T-helper 17 cell (primary cell): Measurements from ENCODE around the gene MAP1S. TPM values are rescaled to one million over a fixed set of nuclear protein-coding genes. Genes with fewer than 3 reads are reported as not detected.
A peak's percentile ranks its signal among the peaks of the same experiment; 100 is the strongest.

Source experiments
- ATAC-seq: fragments of 150-1000 bp; cut with Tn5 transposase; 2 replicates; pipeline ENCODE4 v1.10.0; 2021; ENCODE audit warnings: mild to moderate bottlenecking, moderate library complexity
- DNase-seq, 3 donors: peaks; one replicate each; pipeline versions ENCODE4 v3.0.0 to v3.0.0-alpha.2; 2020 to 2021
- H3K9me3 ChIP-seq: one replicate; pipeline ENCODE4 v1.7.0; 2013; ENCODE audit warnings: low read length, mild to moderate bottlenecking; ENCODE audit not compliant: control insufficient read depth, poor library complexity, severe bottlenecking
- H3K27ac Mint-ChIP-seq: one replicate; pipeline ENCODE4 v1.8.0; 2022; ENCODE audit warnings: mild to moderate bottlenecking, moderate library complexity, mixed read lengths
- H3K27me3 Mint-ChIP-seq: one replicate; pipeline ENCODE4 v1.8.0; 2022; ENCODE audit warnings: mixed read lengths
- H3K36me3 Mint-ChIP-seq: one replicate; pipeline ENCODE4 v1.8.0; 2022; ENCODE audit warnings: low read depth, mixed read lengths
- H3K4me1 Mint-ChIP-seq: one replicate; pipeline ENCODE4 v1.8.0; 2022; ENCODE audit warnings: mild to moderate bottlenecking, mixed read lengths
- H3K4me3 Mint-ChIP-seq: one replicate; pipeline ENCODE4 v1.8.0; 2022; ENCODE audit warnings: mild to moderate bottlenecking, moderate library complexity, mixed read lengths
- total RNA-seq, 4 donors: library from RNA in 2 of 4; stranded (reverse) in 2 of 4; gene quantifications; one replicate each; pipeline ENCODE4 v1.2.3 and lab custom pipeline; 2022 to 2026

The MAP1S gene
- total RNA-seq, 2 donors from 2014 or later, result 34.6 to 36.0 TPM

DNA sequence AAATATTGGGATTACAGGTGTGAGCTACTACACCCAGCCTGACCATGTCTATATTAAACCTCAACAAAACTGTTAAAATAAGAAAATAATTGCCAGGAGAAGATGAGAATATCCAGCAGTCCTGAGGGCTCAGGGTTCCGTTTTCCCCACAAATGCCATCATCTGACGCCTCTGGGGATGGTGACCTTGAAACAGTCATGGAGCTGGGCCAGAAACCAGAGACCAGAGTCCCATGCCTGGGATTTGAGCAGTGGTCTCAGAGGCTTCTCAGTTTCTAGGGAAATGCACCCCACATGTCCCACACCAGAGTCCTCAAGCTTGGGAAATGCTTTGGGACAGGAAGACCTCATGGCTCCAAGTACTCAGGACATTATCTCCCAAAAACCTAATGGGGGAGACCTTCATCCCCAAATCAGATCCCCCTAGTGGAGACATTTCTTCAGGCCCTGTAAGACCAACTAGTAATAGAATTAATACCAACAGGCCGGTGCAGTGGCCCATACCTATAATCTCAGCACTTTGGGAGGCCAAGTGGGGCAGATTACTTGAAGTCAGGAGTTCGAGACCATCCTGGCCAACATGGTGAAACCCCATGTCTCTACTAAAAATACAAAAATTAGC lies 2.9 kb upstream of the MAP1S start:
- no peaks in the 10 kb centered on the region for H3K9me3 ChIP-seq
- no peak for ATAC-seq
- Mint-ChIP-seq H3K27ac (no peak overlapping the region), H3K27me3 (no peaks in the 10 kb centered on the region), H3K36me3 (peaks cover under 1% of the 10 kb centered on the region), H3K4me1 (peaks cover 27% of the 10 kb centered on the region), H3K4me3 (no peak overlapping the region)
- DNase-seq, result no peak

DNA sequence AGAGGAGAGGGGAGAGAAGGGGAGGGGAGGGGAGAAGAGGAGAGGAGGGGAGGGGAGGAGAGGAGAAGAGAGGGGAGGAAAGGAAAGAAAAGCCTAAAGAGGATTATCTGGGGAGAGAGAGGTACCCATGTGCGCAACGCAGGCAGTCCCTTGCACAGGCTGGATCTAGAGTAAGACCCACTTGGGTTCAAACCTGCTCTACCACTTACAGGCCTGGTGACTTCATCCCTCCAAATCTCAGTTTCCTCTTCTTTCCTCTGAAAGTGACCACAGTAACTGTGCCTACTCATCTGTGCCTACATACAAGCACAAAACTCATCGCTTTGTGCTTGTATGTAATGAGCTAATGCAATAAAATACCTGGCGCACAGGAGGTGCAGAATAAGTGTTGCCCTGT lies 732 bp upstream of the MAP1S start:
- ATAC-seq, result no peak
- peaks cover 34% of the 10 kb centered on the region for H3K4me1 Mint-ChIP-seq
- no peak for DNase-seq
- no peaks in the 10 kb centered on the region for H3K9me3 ChIP-seq
- H3K36me3 Mint-ChIP-seq, result peaks cover 2% of the 10 kb centered on the region
- peak overlapping the region; percentile 91 for H3K4me3 Mint-ChIP-seq
- H3K27me3 Mint-ChIP-seq, result no peaks in the 10 kb centered on the region
- peak overlapping the region; percentile 93 for H3K27ac Mint-ChIP-seq

DNA sequence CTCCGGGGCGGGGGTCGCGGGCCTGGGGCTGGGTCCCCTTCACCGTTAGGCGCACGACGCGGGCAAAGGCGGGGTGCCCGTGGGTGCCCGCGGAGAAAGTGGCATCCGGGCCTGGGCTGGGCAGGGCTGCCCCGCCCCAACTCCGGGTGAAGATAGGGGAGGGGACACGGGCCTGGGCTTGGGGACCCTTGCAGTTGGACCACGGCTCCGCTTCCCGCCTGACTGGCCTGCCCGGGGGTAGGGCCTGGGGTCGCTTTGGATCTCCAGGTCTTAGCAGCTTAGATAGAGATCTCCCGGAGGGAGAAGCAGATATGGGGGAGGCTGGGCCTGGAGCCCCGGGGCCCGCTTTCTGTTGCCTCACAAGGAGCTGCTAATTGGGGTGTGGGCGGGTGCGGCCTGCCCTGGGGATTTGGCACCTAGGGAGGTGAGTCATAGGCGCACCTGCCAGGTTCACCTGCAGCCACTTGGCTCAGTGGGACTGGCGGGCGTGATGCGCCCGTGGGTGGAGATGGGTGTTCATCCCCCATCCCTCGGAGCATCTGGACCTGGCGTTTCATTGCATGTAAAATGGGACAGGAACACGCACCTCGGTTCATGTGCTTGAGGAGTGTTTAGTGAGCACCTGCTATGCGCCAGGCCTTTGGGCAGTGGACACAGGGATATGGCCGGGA lies 585 bp downstream of the MAP1S start:
- no peaks in the 10 kb centered on the region for H3K9me3 ChIP-seq
- H3K27ac Mint-ChIP-seq, result peak overlapping the region; percentile 93
- DNase-seq (peak in 1 of 3 donors; percentile 18), ATAC-seq (peak; percentile 60)
- H3K27me3 Mint-ChIP-seq, result no peaks in the 10 kb centered on the region
- H3K4me3 Mint-ChIP-seq, result peak overlapping the region; percentile 95
- peaks cover 34% of the 10 kb centered on the region for H3K4me1 Mint-ChIP-seq
- peaks cover 2% of the 10 kb centered on the region for H3K36me3 Mint-ChIP-seq

DNA sequence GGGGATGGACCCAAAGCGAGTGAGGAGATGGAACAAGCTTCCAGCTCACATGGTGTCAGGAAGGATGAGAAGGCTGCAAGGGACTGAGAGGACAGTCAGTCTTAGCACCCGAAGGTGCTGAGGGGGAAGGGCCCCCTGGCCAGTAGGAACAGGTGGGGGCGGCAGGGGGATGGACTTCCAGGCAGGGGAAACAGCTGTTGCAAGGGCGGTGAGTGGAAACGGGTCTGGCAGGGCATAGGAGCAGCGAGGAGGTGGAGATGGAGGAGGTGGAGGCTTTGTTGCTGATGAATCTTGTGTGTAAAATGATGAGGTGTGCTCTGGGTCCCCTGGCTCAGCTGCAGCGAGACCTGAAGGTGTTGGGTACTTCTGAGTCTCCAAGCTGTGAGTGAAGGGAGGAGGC lies 1.2 kb downstream of the MAP1S start:
- Mint-ChIP-seq H3K27me3 (no peaks in the 10 kb centered on the region), H3K4me1 (peaks cover 35% of the 10 kb centered on the region), H3K27ac (peak overlapping the region; percentile 93), H3K4me3 (peak overlapping the region; percentile 95), H3K36me3 (peaks cover 2% of the 10 kb centered on the region)
- DNase-seq (no peak), ATAC-seq (no peak)
- no peaks in the 10 kb centered on the region for H3K9me3 ChIP-seq

DNA sequence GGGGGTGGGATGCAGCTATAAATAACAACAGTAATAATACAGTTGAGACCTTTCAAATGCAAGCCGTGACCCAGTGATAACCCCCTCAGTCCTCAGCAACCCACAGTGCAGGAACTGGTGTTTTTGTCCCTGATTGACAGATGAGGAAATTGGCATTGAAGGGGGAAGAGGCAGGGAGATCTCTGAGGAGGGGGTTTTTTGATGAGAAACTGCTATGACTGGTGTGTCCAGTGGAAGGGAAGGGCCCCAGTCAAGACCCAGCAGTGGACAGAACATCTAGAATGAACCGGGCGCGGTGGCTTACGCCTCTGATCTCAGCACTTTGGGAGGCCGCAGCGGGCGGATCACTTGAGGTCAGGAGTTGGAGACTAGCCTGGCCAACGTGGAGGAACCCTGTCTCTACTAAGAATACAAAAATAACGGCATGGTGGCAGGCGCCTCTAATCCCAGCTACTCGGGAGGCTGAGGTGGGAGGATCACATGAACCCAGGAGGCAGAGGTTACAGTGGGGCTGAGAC lies 1.9 kb downstream of the MAP1S start:
- Mint-ChIP-seq H3K27ac (peak overlapping the region; percentile 93), H3K4me1 (peaks cover 36% of the 10 kb centered on the region), H3K36me3 (peaks cover 5% of the 10 kb centered on the region), H3K27me3 (no peaks in the 10 kb centered on the region), H3K4me3 (peak overlapping the region; percentile 95)
- no peak for DNase-seq
- no peak for ATAC-seq
- H3K9me3 ChIP-seq, result no peaks in the 10 kb centered on the region

DNA sequence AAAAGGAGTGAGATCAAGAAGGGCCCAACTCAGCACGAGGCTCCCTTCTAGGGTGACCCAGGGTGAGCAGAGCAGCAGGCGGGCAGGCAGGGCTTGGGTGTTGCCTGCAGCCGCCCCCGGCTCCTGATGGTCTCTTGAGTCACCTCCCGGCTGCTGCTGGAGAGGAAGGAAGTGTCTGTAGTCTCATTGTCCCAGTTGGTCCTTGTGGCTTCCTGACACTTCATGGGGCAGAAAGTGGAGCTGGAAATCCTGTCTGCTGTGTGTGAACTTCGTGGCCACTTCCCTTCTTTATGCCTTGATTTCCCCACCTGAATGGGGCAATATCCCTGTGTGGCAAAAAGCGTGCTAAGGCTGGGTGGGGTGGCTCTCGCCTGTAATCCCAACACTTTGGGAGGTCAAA lies 2.5 kb downstream of the MAP1S start:
- Mint-ChIP-seq H3K36me3 (peaks cover 5% of the 10 kb centered on the region), H3K27me3 (no peaks in the 10 kb centered on the region), H3K4me1 (peaks cover 36% of the 10 kb centered on the region), H3K27ac (peak overlapping the region; percentile 93), H3K4me3 (peak overlapping the region; percentile 95)
- ATAC-seq (no peak), DNase-seq (no peak)
- H3K9me3 ChIP-seq, result no peaks in the 10 kb centered on the region

DNA sequence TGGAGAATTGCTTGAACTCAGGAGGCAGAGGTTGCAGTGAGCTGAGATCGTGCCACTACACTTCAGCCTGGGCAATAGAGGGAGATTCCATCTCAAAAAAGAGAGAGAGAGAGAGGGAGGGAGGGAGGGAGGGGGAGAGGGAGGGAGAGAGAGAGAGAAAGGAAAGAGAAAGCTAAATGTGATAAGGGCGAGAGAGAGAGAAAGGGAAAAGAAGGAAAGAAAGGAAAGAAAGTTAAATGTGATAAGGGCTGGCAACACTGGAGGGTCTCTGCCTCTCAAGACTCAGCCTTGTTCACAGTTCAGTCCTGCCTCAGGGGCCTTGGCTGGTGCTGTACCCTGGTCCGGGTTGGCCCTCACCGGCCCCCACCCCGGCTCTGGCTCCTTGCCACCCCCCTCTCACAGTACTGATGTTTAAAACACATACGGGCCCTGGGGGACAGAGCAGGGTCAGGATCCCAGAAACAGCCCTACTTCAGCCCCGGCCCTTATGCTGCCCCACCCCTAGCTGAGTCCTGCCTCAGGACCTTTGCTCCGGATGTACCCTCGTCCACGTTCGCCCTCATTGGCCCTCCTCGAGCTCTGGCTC lies 3.5 kb downstream of the MAP1S start:
- Mint-ChIP-seq H3K36me3 (peaks cover 5% of the 10 kb centered on the region), H3K27me3 (no peaks in the 10 kb centered on the region), H3K27ac (peak overlapping the region; percentile 93), H3K4me1 (peaks cover 28% of the 10 kb centered on the region), H3K4me3 (no peak overlapping the region)
- DNase-seq (no peak), ATAC-seq (no peak)
- H3K9me3 ChIP-seq, result no peaks in the 10 kb centered on the region

DNA sequence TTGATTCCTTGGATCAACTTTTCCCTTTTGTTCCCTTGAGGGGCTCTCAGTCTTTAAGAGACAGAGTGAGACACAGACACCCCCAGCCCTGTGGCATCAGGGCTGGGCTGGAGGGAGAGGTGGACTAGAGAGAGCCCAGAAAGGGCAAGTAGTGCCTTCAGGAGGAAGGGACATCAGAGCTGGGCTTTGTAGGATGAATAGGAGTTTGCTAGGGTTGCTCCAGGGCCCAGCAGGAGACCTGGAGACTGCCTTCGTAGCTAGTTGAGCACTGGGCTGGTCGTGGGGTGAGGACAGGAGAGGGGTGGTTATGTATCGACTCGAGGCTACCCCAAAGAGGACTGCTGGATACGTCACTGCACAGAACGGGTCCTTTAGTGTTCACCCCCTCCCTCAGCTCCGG lies 5.4 kb downstream of the MAP1S start:
- H3K4me1 Mint-ChIP-seq, result peaks cover 26% of the 10 kb centered on the region
- no peak for DNase-seq
- H3K4me3 Mint-ChIP-seq, result no peak overlapping the region
- no peaks in the 10 kb centered on the region for H3K9me3 ChIP-seq
- H3K36me3 Mint-ChIP-seq, result peaks cover 5% of the 10 kb centered on the region
- ATAC-seq, result no peak
- no peaks in the 10 kb centered on the region for H3K27me3 Mint-ChIP-seq
- no peak overlapping the region for H3K27ac Mint-ChIP-seq

DNA sequence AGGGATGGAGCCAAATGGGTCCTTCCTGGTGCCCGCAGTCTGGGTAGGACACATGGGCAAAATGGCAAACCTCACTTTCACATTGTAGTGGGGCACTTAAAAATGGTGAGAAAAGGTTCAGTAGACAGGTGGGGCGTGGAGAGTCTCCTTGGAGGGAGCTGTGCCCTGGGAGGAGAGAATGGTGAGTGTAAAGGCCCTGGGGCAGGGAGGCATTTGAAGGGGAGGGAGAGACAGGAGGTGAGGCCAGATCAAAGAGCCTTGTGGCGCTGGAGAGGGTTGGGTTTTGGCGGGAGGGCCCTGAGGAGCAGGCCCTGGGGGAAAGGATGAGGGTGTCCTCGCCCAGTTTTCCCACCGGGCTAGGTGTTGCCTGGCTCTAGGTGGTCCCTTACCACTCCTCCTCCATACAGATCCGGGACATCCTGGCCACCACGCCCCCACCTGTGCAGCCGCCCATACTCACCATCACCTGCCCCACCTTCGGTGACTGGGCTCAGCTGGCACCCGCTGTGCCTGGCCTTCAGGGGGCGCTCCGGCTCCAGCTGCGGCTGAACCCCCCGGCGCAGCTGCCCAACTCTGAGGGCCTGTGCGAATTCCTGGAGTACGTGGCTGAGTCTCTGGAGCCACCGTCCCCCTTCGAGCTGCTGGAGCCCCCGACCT lies 6.3 kb downstream of the MAP1S start:
- ATAC-seq (no peak), DNase-seq (no peak)
- no peaks in the 10 kb centered on the region for H3K9me3 ChIP-seq
- Mint-ChIP-seq H3K36me3 (peaks cover 5% of the 10 kb centered on the region), H3K4me1 (peaks cover 22% of the 10 kb centered on the region), H3K27ac (peak overlapping the region; percentile 78), H3K4me3 (no peak overlapping the region), H3K27me3 (no peaks in the 10 kb centered on the region)

DNA sequence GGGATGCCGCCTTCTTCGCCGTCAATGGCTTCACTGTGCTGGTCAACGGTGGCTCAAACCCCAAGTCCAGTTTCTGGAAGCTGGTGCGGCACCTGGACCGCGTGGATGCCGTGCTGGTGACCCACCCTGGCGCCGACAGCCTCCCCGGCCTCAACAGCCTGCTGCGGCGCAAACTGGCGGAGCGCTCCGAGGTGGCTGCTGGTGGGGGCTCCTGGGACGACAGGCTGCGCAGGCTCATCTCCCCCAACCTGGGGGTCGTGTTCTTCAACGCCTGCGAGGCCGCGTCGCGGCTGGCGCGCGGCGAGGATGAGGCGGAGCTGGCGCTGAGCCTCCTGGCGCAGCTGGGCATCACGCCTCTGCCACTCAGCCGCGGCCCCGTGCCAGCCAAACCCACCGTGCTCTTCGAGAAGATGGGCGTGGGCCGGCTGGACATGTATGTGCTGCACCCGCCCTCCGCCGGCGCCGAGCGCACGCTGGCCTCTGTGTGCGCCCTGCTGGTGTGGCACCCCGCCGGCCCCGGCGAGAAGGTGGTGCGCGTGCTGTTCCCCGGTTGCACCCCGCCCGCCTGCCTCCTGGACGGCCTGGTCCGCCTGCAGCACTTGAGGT lies 7.0 kb downstream of the MAP1S start:
- no peak for DNase-seq
- peaks cover 6% of the 10 kb centered on the region for H3K36me3 Mint-ChIP-seq

DNA sequence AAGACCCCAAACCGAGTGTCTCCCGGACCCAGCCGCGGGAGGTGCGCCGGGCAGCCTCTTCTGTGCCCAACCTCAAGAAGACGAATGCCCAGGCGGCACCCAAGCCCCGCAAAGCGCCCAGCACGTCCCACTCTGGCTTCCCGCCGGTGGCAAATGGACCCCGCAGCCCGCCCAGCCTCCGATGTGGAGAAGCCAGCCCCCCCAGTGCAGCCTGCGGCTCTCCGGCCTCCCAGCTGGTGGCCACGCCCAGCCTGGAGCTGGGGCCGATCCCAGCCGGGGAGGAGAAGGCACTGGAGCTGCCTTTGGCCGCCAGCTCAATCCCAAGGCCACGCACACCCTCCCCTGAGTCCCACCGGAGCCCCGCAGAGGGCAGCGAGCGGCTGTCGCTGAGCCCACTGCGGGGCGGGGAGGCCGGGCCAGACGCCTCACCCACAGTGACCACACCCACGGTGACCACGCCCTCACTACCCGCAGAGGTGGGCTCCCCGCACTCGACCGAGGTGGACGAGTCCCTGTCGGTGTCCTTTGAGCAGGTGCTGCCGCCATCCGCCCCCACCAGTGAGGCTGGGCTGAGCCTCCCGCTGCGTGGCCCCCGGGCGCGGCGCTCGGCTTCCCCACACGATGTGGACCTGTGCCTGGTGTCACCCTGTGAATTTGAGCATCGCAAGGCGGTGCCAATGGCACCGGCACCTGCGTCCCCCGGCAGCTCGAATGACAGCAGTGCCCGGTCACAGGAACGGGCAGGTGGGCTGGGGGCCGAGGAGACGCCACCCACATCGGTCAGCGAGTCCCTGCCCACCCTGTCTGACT lies 7.9 kb downstream of the MAP1S start:
- no peaks in the 10 kb centered on the region for H3K27me3 Mint-ChIP-seq
- ATAC-seq, result no peak
- DNase-seq, result no peak
- no peak overlapping the region for H3K4me3 Mint-ChIP-seq
- H3K9me3 ChIP-seq, result no peaks in the 10 kb centered on the region
- peaks cover 18% of the 10 kb centered on the region for H3K4me1 Mint-ChIP-seq
- no peak overlapping the region for H3K27ac Mint-ChIP-seq
- peaks cover 6% of the 10 kb centered on the region for H3K36me3 Mint-ChIP-seq

More for the DNA sequence above, 7.0 kb downstream of the MAP1S start:
- Mint-ChIP-seq H3K4me3 (no peak overlapping the region), H3K27me3 (no peaks in the 10 kb centered on the region), H3K27ac (no peak overlapping the region), H3K4me1 (peaks cover 17% of the 10 kb centered on the region)
- no peaks in the 10 kb centered on the region for H3K9me3 ChIP-seq
- no peak for ATAC-seq

DNA sequence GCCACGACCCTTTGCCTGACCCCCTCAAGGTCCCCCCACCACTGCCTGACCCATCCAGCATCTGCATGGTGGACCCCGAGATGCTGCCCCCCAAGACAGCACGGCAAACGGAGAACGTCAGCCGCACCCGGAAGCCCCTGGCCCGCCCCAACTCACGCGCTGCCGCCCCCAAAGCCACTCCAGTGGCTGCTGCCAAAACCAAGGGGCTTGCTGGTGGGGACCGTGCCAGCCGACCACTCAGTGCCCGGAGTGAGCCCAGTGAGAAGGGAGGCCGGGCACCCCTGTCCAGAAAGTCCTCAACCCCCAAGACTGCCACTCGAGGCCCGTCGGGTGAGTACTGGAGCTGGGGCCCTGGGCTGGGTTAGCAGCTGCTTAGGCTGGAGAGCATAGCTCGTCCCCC lies 8.6 kb downstream of the MAP1S start:
- Mint-ChIP-seq H3K4me3 (no peak overlapping the region), H3K4me1 (peaks cover 19% of the 10 kb centered on the region), H3K27me3 (no peaks in the 10 kb centered on the region), H3K36me3 (peaks cover 6% of the 10 kb centered on the region), H3K27ac (no peak overlapping the region)
- DNase-seq (no peak), ATAC-seq (no peak)
- H3K9me3 ChIP-seq, result no peaks in the 10 kb centered on the region
